HCT116 (cell line): ENCODE data around the gene TIPIN. TPM values are rescaled to one million over a fixed set of nuclear protein-coding genes. Genes with fewer than 3 reads are reported as not detected.

ENCODE experiments used
- ATAC-seq: fragments of 200-7000 bp; cut with Tn5 transposase; 2 replicates; pipeline ENCODE4 v1.9.1; 2020; ENCODE audit warnings: mild to moderate bottlenecking, moderate library complexity
- BruUV-seq: library from RNA; stranded (reverse); fragments of 400-500 nt; replicated peaks from 2 replicates; lab custom pipeline; 2021; lab: Mats Ljungman, UMichigan
- CTCF ChIA-PET: fragments of 300-600 bp; sonication (Branson Sonifier 250); formaldehyde crosslinking; loops from one replicate; lab custom pipeline; 2021; ENCODE audit warnings: antibody characterized with exemption; lab: Charles Lee
- POLR2A ChIA-PET: fragments of 300-600, 350-600 bp; sonication (Branson Sonifier 250); formaldehyde crosslinking; loops from one replicate; lab custom pipeline; 2021; ENCODE audit warnings: antibody characterized with exemption; lab: Charles Lee
- RAD21 ChIA-PET, 2 experiments: fragments of 300-600 bp; sonication (Branson Sonifier 250); formaldehyde crosslinking; loops; one replicate each; lab custom pipeline; 2023; ENCODE audit warnings: low total read pairs in 2 of 2; ENCODE audit not compliant: uncharacterized antibody in 2 of 2, unreplicated experiment in 2 of 2, low non-redundant PET in 1 of 2; lab: Charles Lee
- DNase-seq: peaks from one replicate; pipeline ENCODE4 v3.0.0-alpha.2; 2010; ENCODE audit warnings: low read depth, low spot score
- H2AFZ ChIP-seq: fragments of 200-600 bp; shearing (Covaris generic), sonication (generic); 2 replicates; pipeline ENCODE4 v1.6.1; 2017; ENCODE audit warnings: low read depth, mixed run types, mixed read lengths, antibody characterized with exemption, low read length; ENCODE audit not compliant: poor library complexity, severe bottlenecking
- H3K27ac ChIP-seq: 2 replicates; pipeline ENCODE4 v1.5.1; 2012; ENCODE audit warnings: low read depth, low read length
- H3K27me3 ChIP-seq: fragments of 200-600 bp; sonication (generic); 2 replicates; pipeline ENCODE4 v1.6.1; 2016; ENCODE audit warnings: mixed run types, low read length, mixed read lengths; ENCODE audit not compliant: insufficient read depth
- H3K36me3 ChIP-seq, 2 experiments: fragments of 200-500 bp in 1 of 2; fragments of 200-600 bp in 1 of 2; sonication (Bioruptor generic) in 1 of 2; sonication (generic) in 1 of 2; 2 replicates each; pipeline versions ENCODE4 v1.5.1 to v1.6.1; 2014 to 2016; ENCODE audit warnings: low read length in 2 of 2, inconsistent platforms in 1 of 2, mixed read lengths in 1 of 2, mixed run types in 1 of 2; ENCODE audit not compliant: insufficient read depth in 2 of 2, control insufficient read depth in 1 of 2
- H3K4me1 ChIP-seq, 2 experiments: fragments of 200-600 bp in 1 of 2; sonication (generic) in 1 of 2; 2 replicates each; pipeline versions ENCODE4 v1.5.1 to v1.6.1; 2012 to 2017; ENCODE audit warnings: low read length in 2 of 2, inconsistent platforms in 1 of 2, mild to moderate bottlenecking in 1 of 2, mixed read lengths in 1 of 2, mixed run types in 1 of 2, moderate library complexity in 1 of 2; ENCODE audit not compliant: insufficient read depth in 2 of 2, control insufficient read depth in 1 of 2
- H3K4me2 ChIP-seq: fragments of 200-600 bp; sonication (generic); 2 replicates; pipeline ENCODE4 v1.6.1; 2017; ENCODE audit warnings: mixed run types, low read length, mixed read lengths
- H3K4me3 ChIP-seq, 2 experiments: fragments of 200-600 bp in 1 of 2; sonication (generic) in 1 of 2; replicated peaks in 1 of 2; 2 replicates each; pipeline ENCODE4 v1.5.1; 2011 to 2016; ENCODE audit warnings: low read length in 2 of 2, control low read depth in 1 of 2, low read depth in 1 of 2, mild to moderate bottlenecking in 1 of 2, mixed read lengths in 1 of 2, mixed run types in 1 of 2
- H3K79me2 ChIP-seq: fragments of 200-600 bp; sonication (generic); 2 replicates; pipeline ENCODE4 v1.6.1; 2017; ENCODE audit warnings: mild to moderate bottlenecking, mixed run types, low read length, moderate library complexity, mixed read lengths; ENCODE audit not compliant: insufficient read depth
- H3K9ac ChIP-seq: fragments of 200-600 bp; sonication (generic); 2 replicates; pipeline ENCODE4 v1.6.1; 2016; ENCODE audit warnings: low read length, mixed read lengths
- H3K9me2 ChIP-seq: fragments of 200-600 bp; sonication (generic), shearing (Covaris generic); 2 replicates; pipeline ENCODE4 v1.6.1; 2017; ENCODE audit warnings: mixed run types, mild to moderate bottlenecking, moderate library complexity; ENCODE audit not compliant: insufficient read depth
- H3K9me3 ChIP-seq, 2 experiments: fragments of 200-500 bp in 1 of 2; fragments of 200-600 bp in 1 of 2; sonication (Bioruptor generic) in 1 of 2; sonication (generic) in 1 of 2; 2 replicates each; pipeline ENCODE4 v1.6.1; 2014 to 2017; ENCODE audit warnings: low read length in 2 of 2, mixed read lengths in 2 of 2, inconsistent platforms in 1 of 2, low read depth in 1 of 2, mild to moderate bottlenecking in 1 of 2, mixed run types in 1 of 2, moderate library complexity in 1 of 2; ENCODE audit not compliant: control insufficient read depth in 1 of 2, insufficient read depth in 1 of 2
- H4K20me1 ChIP-seq: fragments of 200-600 bp; sonication (generic), shearing (Covaris generic); 2 replicates; pipeline ENCODE4 v1.6.1; 2017; ENCODE audit warnings: mixed run types, mild to moderate bottlenecking, moderate library complexity; ENCODE audit not compliant: insufficient read depth
- CBX3 ChIP-seq: IDR thresholded peaks from 2 replicates; pipeline ENCODE4 v1.6.1; 2012; ENCODE audit warnings: low read depth
- CEBPB ChIP-seq: IDR thresholded peaks from 2 replicates; pipeline ENCODE4 v1.6.1; 2012; ENCODE audit warnings: low read depth
- EGR1 ChIP-seq: IDR thresholded peaks from 2 replicates; pipeline ENCODE4 v1.6.1; 2012; ENCODE audit warnings: low read depth
- EZH2 ChIP-seq: fragments of 200-600 bp; sonication (generic); IDR thresholded peaks from 2 replicates; pipeline ENCODE4 v1.6.1; 2017; ENCODE audit warnings: antibody characterized with exemption, mixed run types
- JUND ChIP-seq: IDR thresholded peaks from 2 replicates; pipeline ENCODE4 v1.6.1; 2012
- MAX ChIP-seq: IDR thresholded peaks from 2 replicates; pipeline ENCODE4 v1.6.1; 2012
- POLR2A ChIP-seq: IDR thresholded peaks from 2 replicates; pipeline ENCODE4 v1.7.0; 2011; ENCODE audit warnings: borderline replicate concordance; ENCODE audit not compliant: insufficient read depth, insufficient read length; ENCODE audit errors: extremely low read depth
- REST ChIP-seq: IDR thresholded peaks from 2 replicates; pipeline ENCODE4 v1.6.1; 2012; ENCODE audit warnings: low read depth
- SIN3A ChIP-seq: IDR thresholded peaks from 2 replicates; pipeline ENCODE4 v1.6.1; 2012; ENCODE audit warnings: low read depth
- SP1 ChIP-seq: IDR thresholded peaks from 2 replicates; pipeline ENCODE4 v1.6.1; 2012; ENCODE audit warnings: low read depth
- TCF7L2 ChIP-seq: IDR thresholded peaks from 2 replicates; pipeline ENCODE4 v1.7.0; 2011; ENCODE audit warnings: borderline replicate concordance, inconsistent platforms; ENCODE audit not compliant: insufficient read depth, insufficient read length; ENCODE audit errors: extremely low read depth
- YY1 ChIP-seq: IDR thresholded peaks from 2 replicates; pipeline ENCODE4 v1.6.1; 2011; ENCODE audit warnings: low read length, low read depth, moderate library complexity, mild to moderate bottlenecking; ENCODE audit not compliant: insufficient replicate concordance; ENCODE audit errors: extremely low read depth
- intact Hi-C: fragments of 100-400 bp; cut with micrococcal nuclease; formaldehyde crosslinking; loops from 2 replicates; pipeline ENCODE4 v1.10.0; 2022
- total RNA-seq: library from RNA; stranded (reverse); gene quantifications from one replicate; pipeline ENCODE4 v1.2.1, GENCODE V29; 2021; ENCODE audit not compliant: unreplicated experiment

The TIPIN gene
- total RNA-seq, 1 experiment from 2014 or later = 28.1 TPM

- TF ChIP-seq YY1 = no peak
- TF ChIP-seq REST = no peak
- TF ChIP-seq MAX = no peak
- TF ChIP-seq POLR2A = no peak
- TF ChIP-seq EZH2 = no peak
- TF ChIP-seq CEBPB = no peak
Observed at GRCh38 chr15:66389098-66389858, 32.8 kb upstream of the TIPIN start (continued).

GRCh38 chr15:66388576-66388975, 32.1 kb upstream of the TIPIN start:
- intact Hi-C loops = no loop called here
- no peak for TF ChIP-seq MAX
- no peak for TF ChIP-seq SIN3A
- TF ChIP-seq REST = no peak
- TF ChIP-seq TCF7L2 = no peak
- TF ChIP-seq CBX3 = no peak
- no peak for TF ChIP-seq JUND
- TF ChIP-seq SP1 = no peak
- TF ChIP-seq YY1 = no peak
- no peak for TF ChIP-seq EGR1
- peaks cover 4 to 28% of the 10 kb centered on the region in 2 experiments; a peak in 3 of 4 replicates for H3K4me1 ChIP-seq
- ChIA-PET CTCF (interaction anchor here (3.7 kb wide), 1 partner anchor 109 kb away, joined by 27 read pairs; the partner anchor contains the start of gene SNAPC5), RAD21 (no interaction called here), POLR2A (interaction anchor here (1.8 kb wide), 1 partner anchor 34 kb away, joined by 4 read pairs; no protein-coding TSS in a partner anchor)
- H3K36me3 ChIP-seq = 0 out of 4 replicates have a peak, but pooled peaks cover 0 to 2% of the 10 kb centered on the region in 2 experiments
- ATAC-seq (no peak), DNase-seq (no peak)
- H2AFZ ChIP-seq = no peak overlapping the region
- H3K9me3 ChIP-seq = no peaks in the 10 kb centered on the region
- H3K27me3 ChIP-seq = no peaks in the 10 kb centered on the region
- peaks cover 64% of the 10 kb centered on the region for H3K79me2 ChIP-seq
- peaks cover 5% of the 10 kb centered on the region; the same call in 1 of the 2 replicates for H4K20me1 ChIP-seq
- H3K9me2 ChIP-seq = no peaks in the 10 kb centered on the region
- peak overlapping the region; percentile 66 for H3K4me2 ChIP-seq
- peak overlapping the region; percentile 64 to 86; a peak in 3 of 4 replicates for H3K4me3 ChIP-seq
- no peak overlapping the region for H3K27ac ChIP-seq
- no peak overlapping the region; the same call in 1 of the 2 replicates for H3K9ac ChIP-seq
- no TSS peak for BruUV-seq
